Endothelial cell of umbilical vein (primary cell): ENCODE results near the gene ARL13A. TPM values are rescaled to one million over a fixed set of nuclear protein-coding genes. Genes with fewer than 3 reads are reported as not detected.

Experiments used
- BruUV-seq: library from RNA; stranded (reverse); fragments of 400-500 nt; replicated peaks from 2 replicates; lab custom pipeline; 2021; lab: Mats Ljungman, UMichigan
- CTCF ChIA-PET: fragments of 300-600, 350-600 bp; sonication (Branson Sonifier 250); formaldehyde crosslinking; loops from one replicate; lab custom pipeline; 2021; ENCODE audit warnings: antibody characterized with exemption, inconsistent platforms; lab: Charles Lee
- POLR2A ChIA-PET: fragments of 300-600, 350-600 bp; sonication (Branson Sonifier 250); formaldehyde crosslinking; loops from one replicate; lab custom pipeline; 2021; ENCODE audit warnings: antibody characterized with exemption, inconsistent platforms; lab: Charles Lee
- DNase-seq: peaks from one replicate; pipeline ENCODE4 v3.0.0-alpha.2; 2011; ENCODE audit warnings: low read depth, low spot score
- FAIRE-seq: peaks from 2 replicates; lab custom pipeline; 2011; peaks lifted over from hg19 to GRCh38; lab: Jason Lieb, UNC
- H2AFZ ChIP-seq: 2 replicates; pipeline ENCODE4 v1.6.0; 2012; ENCODE audit warnings: low read depth, low read length, control low read depth, inconsistent platforms
- H3K27ac ChIP-seq: 2 replicates; pipeline ENCODE4 v1.5.1; 2011; ENCODE audit warnings: low read depth, mild to moderate bottlenecking, control low read depth, low read length, moderate library complexity; ENCODE audit not compliant: insufficient read depth
- H3K27me3 ChIP-seq, 2 experiments: 2 replicates each; pipeline versions ENCODE4 v1.6.0 to v1.6.1; 2011; ENCODE audit warnings: low read length in 2 of 2, mixed read lengths in 1 of 2; ENCODE audit not compliant: control insufficient read depth in 2 of 2, insufficient read depth in 2 of 2
- H3K36me3 ChIP-seq, 2 experiments: 2 replicates in 1 of 2; 3 replicates in 1 of 2; pipeline ENCODE4 v1.5.1; 2011; ENCODE audit warnings: low read length in 2 of 2, mild to moderate bottlenecking in 1 of 2, moderate library complexity in 1 of 2; ENCODE audit not compliant: control insufficient read depth in 2 of 2, insufficient read depth in 2 of 2; ENCODE audit errors: extremely low read depth in 1 of 2
- H3K4me1 ChIP-seq: 3 replicates; pipeline ENCODE4 v1.5.1; 2011; ENCODE audit warnings: mild to moderate bottlenecking, low read length; ENCODE audit not compliant: control insufficient read depth, insufficient read depth; ENCODE audit errors: extremely low read depth
- H3K4me2 ChIP-seq: 2 replicates; pipeline ENCODE4 v1.6.1; 2011; ENCODE audit warnings: low read length, control low read depth, mixed read lengths; ENCODE audit not compliant: insufficient read depth
- H3K4me3 ChIP-seq, 3 experiments: fragments of 200-600 bp in 1 of 3; sonication (generic), shearing (Covaris generic) in 1 of 3; replicated peaks in 1 of 3; 2 replicates each; pipeline ENCODE4 v1.5.1; 2011 to 2016; ENCODE audit warnings: control low read depth in 3 of 3, low read length in 3 of 3, mild to moderate bottlenecking in 2 of 3, inconsistent platforms in 1 of 3, low read depth in 1 of 3, moderate library complexity in 1 of 3; ENCODE audit not compliant: insufficient read depth in 1 of 3
- H3K79me2 ChIP-seq: 2 replicates; pipeline ENCODE4 v1.6.0; 2012; ENCODE audit warnings: low read length, inconsistent platforms; ENCODE audit not compliant: control insufficient read depth, insufficient read depth
- H3K9ac ChIP-seq: replicated peaks from 2 replicates; pipeline ENCODE3; 2011; ENCODE audit warnings: low read length, control low read depth; ENCODE audit not compliant: insufficient read depth; ENCODE audit errors: extremely low read depth
- H3K9me1 ChIP-seq: replicated peaks from 3 replicates; pipeline ENCODE4 v1.6.0; 2011; ENCODE audit warnings: mild to moderate bottlenecking, low read length; ENCODE audit not compliant: control insufficient read depth, insufficient read depth; ENCODE audit errors: extremely low read depth
- H3K9me3 ChIP-seq: replicated peaks from 2 replicates; pipeline ENCODE4 v1.5.1; 2012; ENCODE audit warnings: low read length, inconsistent platforms; ENCODE audit not compliant: control insufficient read depth, insufficient read depth
- H4K20me1 ChIP-seq: replicated peaks from 2 replicates; pipeline ENCODE3; 2011; ENCODE audit warnings: mild to moderate bottlenecking, low read length; ENCODE audit not compliant: control insufficient read depth, insufficient read depth; ENCODE audit errors: extremely low read depth
- EZH2 ChIP-seq: IDR thresholded peaks from 2 replicates; pipeline ENCODE4 v1.6.1; 2012; ENCODE audit warnings: borderline replicate concordance, low read depth, mild to moderate bottlenecking, moderate library complexity, low read length, inconsistent platforms; ENCODE audit not compliant: severe bottlenecking
- FOS ChIP-seq: IDR thresholded peaks from 2 replicates; pipeline ENCODE4 v1.6.1; 2011; ENCODE audit warnings: mild to moderate bottlenecking, low read length, moderate library complexity, borderline replicate concordance; ENCODE audit not compliant: insufficient read depth
- GATA2 ChIP-seq: IDR thresholded peaks from 2 replicates; pipeline ENCODE4 v1.7.0; 2011; ENCODE audit warnings: low read depth, mild to moderate bottlenecking, moderate library complexity, mixed read lengths, low read length; ENCODE audit not compliant: insufficient read length, insufficient read depth
- JUN ChIP-seq: IDR thresholded peaks from 2 replicates; pipeline ENCODE4 v1.6.1; 2011; ENCODE audit warnings: borderline replicate concordance, low read depth; ENCODE audit not compliant: insufficient read length, insufficient read depth
- MYC ChIP-seq: IDR thresholded peaks from one replicate; pipeline ENCODE4 v1.6.1; 2011; ENCODE audit warnings: mild to moderate bottlenecking, low read depth, low read length
- POLR2A ChIP-seq: IDR thresholded peaks from 2 replicates; pipeline ENCODE4 v1.6.1; 2012; ENCODE audit warnings: low read depth, mild to moderate bottlenecking, control low read depth, low read length
- POLR2AphosphoS5 ChIP-seq: IDR thresholded peaks from 2 replicates; pipeline ENCODE4 v1.6.1; 2012; ENCODE audit warnings: low read depth, mild to moderate bottlenecking, control low read depth, low read length, moderate library complexity; ENCODE audit not compliant: insufficient read depth
- dilution Hi-C: fragments of 300-500 bp; cut with MboI; formaldehyde crosslinking; loops from one replicate; pipeline ENCODE4 v1.15.0; 2019; ENCODE audit warnings: low sequenced_read_pairs; ENCODE audit not compliant: extremely low pct_ligation_motif_present
- intact Hi-C: fragments of 100-400 bp; cut with micrococcal nuclease; formaldehyde crosslinking; loops from one replicate; pipeline ENCODE4 v1.10.0; 2022
- polyA plus RNA-seq, 4 experiments: library from polyadenylated mRNA; depleted of rRNA in 3 of 4; stranded (reverse) in 3 of 4; unstranded in 1 of 4; fragments of >200 nt; gene quantifications; 2 replicates each; pipeline versions ENCODE4 v1.2.1 to v1.2.3, GENCODE V29; 2011 to 2012; ENCODE audit warnings: missing spikeins in 1 of 4
- total RNA-seq: library from RNA; stranded (reverse); gene quantifications from 2 replicates; pipeline ENCODE4 v1.2.3, GENCODE V29; 2021
- TF ChIP-seq, protein P1 (sequence below), 2 donors: IDR thresholded peaks; 1 replicate in 1 of 2; 2 replicates in 1 of 2; pipeline ENCODE4 v1.5.1; 2011; ENCODE audit warnings: low read length in 2 of 2, mild to moderate bottlenecking in 2 of 2, moderate library complexity in 2 of 2, control low read depth in 1 of 2, inconsistent platforms in 1 of 2, low read depth in 1 of 2; ENCODE audit not compliant: insufficient read depth in 1 of 2; ENCODE audit errors: extremely low read depth in 1 of 2
- TF ChIP-seq, protein P2 (sequence below): IDR thresholded peaks from 2 replicates; pipeline ENCODE4 v1.6.1; 2011; ENCODE audit not compliant: insufficient read depth, insufficient read length

ARL13A gene
- total and polyA plus RNA-seq, 2 donors (not counting 3 experiments of a cell fraction or from before 2014, with no cell fraction given) = not detected

DNA sequence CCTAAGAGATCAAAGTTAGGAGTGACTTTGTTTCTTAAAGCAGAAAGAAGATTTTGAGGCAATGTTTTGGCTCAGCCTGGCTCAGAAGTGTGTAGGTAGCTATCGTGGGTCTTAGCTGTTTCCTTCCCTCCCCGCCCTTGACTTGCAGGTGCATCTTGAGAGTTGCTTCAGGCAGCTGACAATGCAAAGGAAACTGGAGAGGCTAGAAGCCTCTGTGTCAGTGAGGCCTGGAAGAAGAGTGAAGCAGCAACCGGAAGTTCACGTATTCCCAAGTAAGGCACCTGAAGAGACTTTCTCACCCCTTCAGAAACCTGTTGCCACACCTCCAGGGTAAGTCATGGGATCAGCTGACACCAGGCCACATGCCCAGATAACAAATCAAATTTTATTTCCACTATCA lies 30.2 kb upstream of the ARL13A start:
- H3K27me3 ChIP-seq = no peaks in the 10 kb centered on the region
- POLR2A ChIA-PET = no interaction called here
- no peak overlapping the region for H3K9ac ChIP-seq
- peak; percentile 12 for FAIRE-seq
- H3K79me2 ChIP-seq = no peaks in the 10 kb centered on the region
- no peaks in the 10 kb centered on the region for H3K36me3 ChIP-seq
- intact Hi-C loops = no loop called here
- no peak overlapping the region for H3K4me2 ChIP-seq
- DNase-seq = no peak
- H3K9me3 ChIP-seq = no peaks in the 10 kb centered on the region
- H2AFZ ChIP-seq = no peak overlapping the region
- H3K9me1 ChIP-seq = no peaks in the 10 kb centered on the region
- no peak overlapping the region for H3K4me3 ChIP-seq
- no peak for TF ChIP-seq MYC
- TF ChIP-seq POLR2AphosphoS5 = no peak
- TF ChIP-seq, protein P1, sequence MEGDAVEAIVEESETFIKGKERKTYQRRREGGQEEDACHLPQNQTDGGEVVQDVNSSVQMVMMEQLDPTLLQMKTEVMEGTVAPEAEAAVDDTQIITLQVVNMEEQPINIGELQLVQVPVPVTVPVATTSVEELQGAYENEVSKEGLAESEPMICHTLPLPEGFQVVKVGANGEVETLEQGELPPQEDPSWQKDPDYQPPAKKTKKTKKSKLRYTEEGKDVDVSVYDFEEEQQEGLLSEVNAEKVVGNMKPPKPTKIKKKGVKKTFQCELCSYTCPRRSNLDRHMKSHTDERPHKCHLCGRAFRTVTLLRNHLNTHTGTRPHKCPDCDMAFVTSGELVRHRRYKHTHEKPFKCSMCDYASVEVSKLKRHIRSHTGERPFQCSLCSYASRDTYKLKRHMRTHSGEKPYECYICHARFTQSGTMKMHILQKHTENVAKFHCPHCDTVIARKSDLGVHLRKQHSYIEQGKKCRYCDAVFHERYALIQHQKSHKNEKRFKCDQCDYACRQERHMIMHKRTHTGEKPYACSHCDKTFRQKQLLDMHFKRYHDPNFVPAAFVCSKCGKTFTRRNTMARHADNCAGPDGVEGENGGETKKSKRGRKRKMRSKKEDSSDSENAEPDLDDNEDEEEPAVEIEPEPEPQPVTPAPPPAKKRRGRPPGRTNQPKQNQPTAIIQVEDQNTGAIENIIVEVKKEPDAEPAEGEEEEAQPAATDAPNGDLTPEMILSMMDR (IDR thresholded peaks at IDR 0.05; ENCODE audit: extremely low read depth in 1 of 2, insufficient read depth in 1 of 2, low read depth in 1 of 2, low read length in 2 of 2) = no peak
- TF ChIP-seq, protein P2, sequence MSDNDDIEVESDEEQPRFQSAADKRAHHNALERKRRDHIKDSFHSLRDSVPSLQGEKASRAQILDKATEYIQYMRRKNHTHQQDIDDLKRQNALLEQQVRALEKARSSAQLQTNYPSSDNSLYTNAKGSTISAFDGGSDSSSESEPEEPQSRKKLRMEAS = no peak
- no peak for TF ChIP-seq EZH2
- no peak for TF ChIP-seq POLR2A
- TF ChIP-seq GATA2 = no peak
- no peak for TF ChIP-seq FOS
- TF ChIP-seq JUN = no peak
- no peaks in the 10 kb centered on the region for H3K4me1 ChIP-seq
- no TSS peak for BruUV-seq
- no peak overlapping the region for H3K27ac ChIP-seq
- CTCF ChIA-PET = interaction anchor here (1.2 kb wide), 1 partner anchor 17 kb away, joined by 3 read pairs; no protein-coding TSS in a partner anchor
- dilution Hi-C loops = no loop called here
- H4K20me1 ChIP-seq = no peaks in the 10 kb centered on the region
